Body of pancreas (tissue), 4 donors: ENCODE results near the gene LCOR.

ENCODE experiments used
- CTCF ChIP-seq, 7 experiments: fragments of 450-650 bp in 4 of 7; fragments of 200-600 bp in 3 of 7; sonication (generic) in 3 of 7; IDR thresholded peaks; one replicate each; pipeline ENCODE4 v1.5.1; 2016 to 2019; ENCODE audit warnings: antibody characterized with exemption in 7 of 7
- POLR2A ChIP-seq, 3 donors: fragments of 450-650 bp; IDR thresholded peaks; one replicate each; pipeline ENCODE4 v1.6.1; 2016; ENCODE audit warnings: antibody characterized with exemption in 3 of 3, mild to moderate bottlenecking in 2 of 3

- no peak for TF ChIP-seq CTCF (IDR thresholded peaks at IDR 0.05)
- TF ChIP-seq POLR2A (IDR thresholded peaks at IDR 0.05) = no peak
Measured at GRCh38 chr10:96999337-96999736, 167.2 kb downstream of the LCOR start.
